Natural killer cell (primary cell): ENCODE data around the gene FAF1. TPM values are rescaled to one million over a fixed set of nuclear protein-coding genes. Genes with fewer than 3 reads are reported as not detected.
"Not testable (repeated sequence)": the region's sequence is repeated elsewhere in the genome, so short reads cannot be mapped to it uniquely, and the experiment has no call there.

Experiments used
- ATAC-seq, 3 donors: fragments of 150-1000 bp in 2 of 3; fragments of 200-7000 bp in 1 of 3; cut with Tn5 transposase; 1 replicate in 1 of 3; 2 replicates in 2 of 3; pipeline ENCODE4 v1.10.0; 2021; ENCODE audit warnings: mild to moderate bottlenecking in 2 of 3, moderate library complexity in 2 of 3
- DNase-seq, 2 donors: peaks; one replicate each; pipeline versions ENCODE4 v3.0.0 to v3.0.0-alpha.2; 2013 to 2021; ENCODE audit warnings: mixed read lengths in 1 of 2
- H3K27ac ChIP-seq: one replicate; pipeline ENCODE4 v1.5.1; 2013; ENCODE audit warnings: mild to moderate bottlenecking, low read length
- H3K27me3 ChIP-seq: one replicate; pipeline ENCODE4 v1.6.1; 2013; ENCODE audit warnings: low read length; ENCODE audit not compliant: control insufficient read depth, insufficient read depth
- H3K36me3 ChIP-seq: one replicate; pipeline ENCODE4 v1.6.1; 2013; ENCODE audit warnings: low read length; ENCODE audit not compliant: control insufficient read depth, insufficient read depth
- H3K4me1 ChIP-seq: one replicate; pipeline ENCODE4 v1.6.1; 2013; ENCODE audit warnings: low read length; ENCODE audit not compliant: control insufficient read depth, insufficient read depth
- H3K4me3 ChIP-seq: one replicate; pipeline ENCODE4 v1.5.1; 2013; ENCODE audit warnings: low read length
- H3K9me3 ChIP-seq: one replicate; pipeline ENCODE4 v1.6.1; 2013; ENCODE audit warnings: low read length; ENCODE audit not compliant: control insufficient read depth, insufficient read depth
- H3K27ac Mint-ChIP-seq, 2 donors: one replicate each; pipeline ENCODE4 v1.8.0; 2022; ENCODE audit warnings: mild to moderate bottlenecking in 2 of 2, mixed read lengths in 2 of 2, moderate library complexity in 1 of 2
- H3K27me3 Mint-ChIP-seq, 2 donors: one replicate each; pipeline ENCODE4 v1.8.0; 2022; ENCODE audit warnings: low read depth in 2 of 2, mixed read lengths in 2 of 2
- H3K36me3 Mint-ChIP-seq: one replicate; pipeline ENCODE4 v1.8.0; 2022; ENCODE audit warnings: mixed read lengths
- H3K4me1 Mint-ChIP-seq, 2 donors: one replicate each; pipeline ENCODE4 v1.8.0; 2022; ENCODE audit warnings: mixed read lengths in 2 of 2
- H3K4me3 Mint-ChIP-seq: one replicate; pipeline ENCODE4 v1.8.0; 2022; ENCODE audit warnings: mild to moderate bottlenecking, moderate library complexity, mixed read lengths
- H3K9me3 Mint-ChIP-seq, 2 donors: one replicate each; pipeline ENCODE4 v1.8.0; 2022; ENCODE audit warnings: mixed read lengths in 2 of 2
- WGBS: methylation state at CpG from one replicate; pipeline ENCODE4 v1.1.7; 2013; ENCODE audit warnings: missing lambda C conversion rate; ENCODE audit not compliant: insufficient coverage; 5-methylcytosine and 5-hydroxymethylcytosine counted together
- intact Hi-C: fragments of 100-400 bp; cut with micrococcal nuclease; formaldehyde crosslinking; loops from one replicate; pipeline ENCODE4 v1.14.2; 2022
- total RNA-seq, 4 donors: library from RNA; stranded (reverse); fragments of 120-200 nt in 1 of 4; gene quantifications; one replicate each; pipeline versions ENCODE4 v1.2.3 to v1.2.4, GENCODE V29; 2013 to 2022
- TF ChIP-seq, protein P1 (sequence below): fragments of 200-600 bp; IDR thresholded peaks from one replicate; pipeline ENCODE4 v1.8.0; 2022; ENCODE audit warnings: antibody characterized with exemption

The FAF1 gene
- total RNA-seq, 3 donors from 2014 or later (not counting 1 experiment from before 2014, with no cell fraction given): 56.8 to 59.7 (median 57.2) TPM

DNA sequence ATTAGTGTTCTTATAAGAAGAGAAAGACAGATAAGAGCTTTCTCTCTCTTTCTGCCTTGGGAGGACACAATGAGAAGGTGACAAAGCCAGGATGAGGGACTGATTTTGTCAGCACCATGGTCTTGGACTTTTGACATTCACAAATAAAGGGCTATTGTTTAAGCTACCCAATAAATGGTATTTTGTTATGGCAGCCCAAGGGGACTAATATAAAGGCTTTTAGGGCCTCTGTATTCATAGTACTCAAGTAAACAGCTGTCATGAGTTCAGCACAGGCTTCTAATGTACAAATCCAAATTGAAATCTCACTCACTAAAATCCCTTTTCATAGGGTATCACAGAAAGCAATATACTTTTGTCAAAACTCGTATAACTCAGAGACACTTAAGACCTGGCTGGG is 242.7 kb downstream of the FAF1 start:
- H3K27ac Mint-ChIP-seq: no peak overlapping the region
- WGBS: 100% methylated on average over 1 of the region's 1 CpG
- H3K9me3 Mint-ChIP-seq: no peaks in the 10 kb centered on the region

DNA sequence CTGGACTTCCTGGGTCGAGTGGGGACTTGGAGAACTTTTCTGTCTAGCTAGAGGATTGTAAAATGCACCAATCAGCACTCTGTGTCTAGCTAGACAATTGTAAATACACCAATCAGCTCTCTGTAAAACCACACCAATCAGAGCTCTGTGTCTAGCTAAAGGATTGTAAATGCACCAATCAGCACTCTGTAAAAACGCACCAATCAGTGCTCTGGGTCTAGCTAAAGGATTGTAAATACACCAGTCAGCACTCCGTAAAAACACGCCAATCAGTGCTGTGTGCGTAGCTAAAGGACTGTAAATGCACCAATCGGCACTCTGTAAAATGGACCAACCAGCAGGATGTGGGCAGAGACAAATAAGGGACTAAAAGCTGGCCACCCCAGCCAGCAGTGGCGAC is 243.6 kb downstream of the FAF1 start:
- H3K4me3 Mint-ChIP-seq, H3K36me3 ChIP-seq, H3K4me1 ChIP-seq, intact Hi-C loops, H3K4me3 ChIP-seq, H3K27ac ChIP-seq, H3K9me3 ChIP-seq, ATAC-seq, H3K27ac Mint-ChIP-seq, H3K27me3 ChIP-seq, DNase-seq, H3K36me3 Mint-ChIP-seq, H3K9me3 Mint-ChIP-seq, H3K27me3 Mint-ChIP-seq: not testable (repeated sequence)
- WGBS: 99% methylated on average over 7 of the region's 7 CpGs
- H3K4me1 Mint-ChIP-seq: peaks cover 18 to 21% of the 10 kb centered on the region in 2 donors

More for the DNA sequence above, 242.7 kb downstream of the FAF1 start:
- H3K36me3 ChIP-seq: no peaks in the 10 kb centered on the region
- no peak for ATAC-seq
- TF ChIP-seq, protein P1, sequence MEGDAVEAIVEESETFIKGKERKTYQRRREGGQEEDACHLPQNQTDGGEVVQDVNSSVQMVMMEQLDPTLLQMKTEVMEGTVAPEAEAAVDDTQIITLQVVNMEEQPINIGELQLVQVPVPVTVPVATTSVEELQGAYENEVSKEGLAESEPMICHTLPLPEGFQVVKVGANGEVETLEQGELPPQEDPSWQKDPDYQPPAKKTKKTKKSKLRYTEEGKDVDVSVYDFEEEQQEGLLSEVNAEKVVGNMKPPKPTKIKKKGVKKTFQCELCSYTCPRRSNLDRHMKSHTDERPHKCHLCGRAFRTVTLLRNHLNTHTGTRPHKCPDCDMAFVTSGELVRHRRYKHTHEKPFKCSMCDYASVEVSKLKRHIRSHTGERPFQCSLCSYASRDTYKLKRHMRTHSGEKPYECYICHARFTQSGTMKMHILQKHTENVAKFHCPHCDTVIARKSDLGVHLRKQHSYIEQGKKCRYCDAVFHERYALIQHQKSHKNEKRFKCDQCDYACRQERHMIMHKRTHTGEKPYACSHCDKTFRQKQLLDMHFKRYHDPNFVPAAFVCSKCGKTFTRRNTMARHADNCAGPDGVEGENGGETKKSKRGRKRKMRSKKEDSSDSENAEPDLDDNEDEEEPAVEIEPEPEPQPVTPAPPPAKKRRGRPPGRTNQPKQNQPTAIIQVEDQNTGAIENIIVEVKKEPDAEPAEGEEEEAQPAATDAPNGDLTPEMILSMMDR: no peak
- Mint-ChIP-seq H3K4me1 (peaks cover 26 to 29% of the 10 kb centered on the region in 2 donors), H3K27me3 (no peaks in the 10 kb centered on the region), H3K36me3 (no peaks in the 10 kb centered on the region), H3K4me3 (no peak overlapping the region)
- no peak overlapping the region for H3K4me3 ChIP-seq
- H3K27me3 ChIP-seq: no peaks in the 10 kb centered on the region
- intact Hi-C loops: no loop called here
- no peak for DNase-seq
- peaks cover 5% of the 10 kb centered on the region for H3K9me3 ChIP-seq
- no peaks in the 10 kb centered on the region for H3K4me1 ChIP-seq
- no peak overlapping the region for H3K27ac ChIP-seq

DNA sequence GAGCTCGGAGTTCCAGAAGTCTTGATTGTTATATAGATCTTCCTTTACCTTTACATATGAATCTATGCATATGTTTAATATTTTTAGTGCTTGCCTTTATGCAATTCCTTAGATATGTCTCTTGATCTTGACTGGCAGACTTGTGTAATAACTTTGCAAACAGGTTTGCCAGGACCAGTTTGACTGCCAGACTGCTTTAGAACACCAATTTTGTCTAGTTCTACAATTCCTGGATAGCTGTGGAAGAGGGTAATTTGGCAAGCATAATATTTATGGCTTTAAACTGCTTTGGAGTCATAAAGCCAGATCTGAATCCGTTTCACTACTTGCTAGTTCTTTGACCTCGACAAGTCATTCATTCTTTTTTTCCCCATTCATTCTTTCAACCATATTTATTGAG is 250.0 kb downstream of the FAF1 start:
- Mint-ChIP-seq H3K4me3 (no peak overlapping the region), H3K9me3 (no peaks in the 10 kb centered on the region), H3K36me3 (no peaks in the 10 kb centered on the region), H3K4me1 (peaks cover 16 to 20% of the 10 kb centered on the region in 2 donors), H3K27ac (no peak overlapping the region), H3K27me3 (no peaks in the 10 kb centered on the region)
- Histone ChIP-seq H3K27ac (no peak overlapping the region), H3K4me1 (peaks cover 10% of the 10 kb centered on the region), H3K36me3 (no peaks in the 10 kb centered on the region), H3K4me3 (no peak overlapping the region), H3K9me3 (no peaks in the 10 kb centered on the region), H3K27me3 (no peaks in the 10 kb centered on the region)
- DNase-seq (no peak), ATAC-seq (no peak)
- TF ChIP-seq, protein P1: no peak
- WGBS: 95% methylated on average over 2 of the region's 3 CpGs
- intact Hi-C loops: no loop called here

DNA sequence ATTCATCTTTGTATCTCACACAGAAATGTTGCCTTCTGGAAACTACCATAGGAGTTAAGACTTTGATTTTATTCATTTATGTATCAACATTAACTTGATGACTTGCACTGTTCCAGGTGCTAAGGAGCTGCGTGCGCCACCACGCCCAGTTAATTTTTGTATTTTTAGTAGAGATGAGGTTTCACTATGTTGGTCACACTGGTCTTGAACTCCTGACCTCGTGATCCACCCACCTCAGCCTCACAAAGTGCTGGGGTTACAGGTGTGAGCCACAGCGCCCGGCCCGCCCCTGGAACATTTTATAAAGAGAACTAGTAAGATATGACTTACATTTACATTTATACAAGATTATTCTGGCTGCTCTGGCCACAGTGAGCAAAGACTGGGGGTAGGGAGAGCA is 252.2 kb downstream of the FAF1 start:
- no peaks in the 10 kb centered on the region for H3K36me3 ChIP-seq
- peaks cover 10% of the 10 kb centered on the region for H3K4me1 ChIP-seq
- Mint-ChIP-seq H3K9me3 (no peaks in the 10 kb centered on the region), H3K36me3 (no peaks in the 10 kb centered on the region), H3K27me3 (no peaks in the 10 kb centered on the region), H3K27ac (peak overlapping the region; percentile 5 to 29), H3K4me1 (peaks cover 16 to 24% of the 10 kb centered on the region in 2 donors), H3K4me3 (no peak overlapping the region)
- 70% methylated on average over 2 of the region's 7 CpGs for WGBS
- no peak overlapping the region for H3K27ac ChIP-seq
- intact Hi-C loops: no loop called here
- no peaks in the 10 kb centered on the region for H3K27me3 ChIP-seq
- H3K9me3 ChIP-seq: no peaks in the 10 kb centered on the region
- ATAC-seq (peak in 2 of 3 donors; percentile 47 to 50), DNase-seq (no peak)
- TF ChIP-seq, protein P1: peak; percentile 7
- no peak overlapping the region for H3K4me3 ChIP-seq
